Neuronal stem cell (in vitro differentiated cells): Measurements from ENCODE around the gene PALS1.

Experiments used
- DNase-seq: peaks from one replicate; pipeline ENCODE4 v3.0.0-alpha.2; 2013; ENCODE audit warnings: low spot score
- H2AFZ ChIP-seq: one replicate; pipeline ENCODE4 v1.6.1; 2013; ENCODE audit warnings: mild to moderate bottlenecking, low read length, inconsistent platforms
- H2AK5ac ChIP-seq: 2 replicates; pipeline ENCODE4 v1.6.1; 2013; ENCODE audit warnings: low read depth, mild to moderate bottlenecking, inconsistent platforms, low read length, moderate library complexity, mixed read lengths
- H2BK120ac ChIP-seq: 2 replicates; pipeline ENCODE4 v1.6.1; 2013; ENCODE audit warnings: low read depth, mild to moderate bottlenecking, inconsistent platforms, low read length, moderate library complexity, mixed read lengths
- H2BK12ac ChIP-seq: one replicate; pipeline ENCODE4 v1.6.1; 2013; ENCODE audit warnings: low read length, inconsistent platforms
- H2BK15ac ChIP-seq: 2 replicates; pipeline ENCODE4 v1.6.1; 2013; ENCODE audit warnings: mild to moderate bottlenecking, low read length, inconsistent platforms, mixed read lengths
- H2BK5ac ChIP-seq: one replicate; pipeline ENCODE4 v1.6.1; 2013; ENCODE audit warnings: inconsistent platforms, mild to moderate bottlenecking, low read length, moderate library complexity
- H3K14ac ChIP-seq: one replicate; pipeline ENCODE4 v1.6.1; 2013; ENCODE audit warnings: low read length, inconsistent platforms
- H3K18ac ChIP-seq: 2 replicates; pipeline ENCODE4 v1.6.1; 2013; ENCODE audit warnings: low read length, inconsistent platforms
- H3K23ac ChIP-seq: 2 replicates; pipeline ENCODE4 v1.6.1; 2013; ENCODE audit warnings: low read depth, mild to moderate bottlenecking, mixed read lengths, low read length, inconsistent platforms; ENCODE audit not compliant: poor library complexity
- H3K27ac ChIP-seq: replicated peaks from 3 replicates; pipeline ENCODE4 v1.5.1; 2013; ENCODE audit warnings: low read length, inconsistent platforms
- H3K27me3 ChIP-seq, 3 experiments: 2 replicates each; pipeline ENCODE4 v1.6.1; 2013; ENCODE audit warnings: low read length in 3 of 3, mild to moderate bottlenecking in 2 of 3, inconsistent platforms in 1 of 3, low read depth in 1 of 3, mixed read lengths in 1 of 3, moderate library complexity in 1 of 3; ENCODE audit not compliant: control insufficient read depth in 3 of 3, insufficient read depth in 3 of 3
- H3K36me3 ChIP-seq, 2 donors: replicated peaks in 1 of 2; 2 replicates each; pipeline ENCODE4 v1.6.1; 2013; ENCODE audit warnings: low read length in 2 of 2; ENCODE audit not compliant: control insufficient read depth in 2 of 2, insufficient read depth in 2 of 2
- H3K4ac ChIP-seq: 2 replicates; pipeline ENCODE4 v1.6.1; 2013; ENCODE audit warnings: inconsistent platforms, mild to moderate bottlenecking, low read length, moderate library complexity
- H3K4me1 ChIP-seq, 2 donors: 1 replicate in 1 of 2; 2 replicates in 1 of 2; pipeline ENCODE4 v1.6.1; 2013; ENCODE audit warnings: low read length in 2 of 2, low read depth in 1 of 2; ENCODE audit not compliant: control insufficient read depth in 2 of 2, insufficient read depth in 1 of 2
- H3K4me2 ChIP-seq: one replicate; pipeline ENCODE4 v1.6.1; 2013; ENCODE audit warnings: mild to moderate bottlenecking, low read length, inconsistent platforms; ENCODE audit not compliant: insufficient read depth, poor library complexity, severe bottlenecking
- H3K4me3 ChIP-seq, 2 donors: 2 replicates each; pipeline ENCODE4 v1.5.1; 2013; ENCODE audit warnings: low read length in 2 of 2, mild to moderate bottlenecking in 2 of 2, inconsistent platforms in 1 of 2, moderate library complexity in 1 of 2
- H3K79me1 ChIP-seq: one replicate; pipeline ENCODE4 v1.6.1; 2013; ENCODE audit warnings: low read depth, mild to moderate bottlenecking, inconsistent platforms, low read length, moderate library complexity
- H3K9ac ChIP-seq: one replicate; pipeline ENCODE4 v1.6.1; 2013; ENCODE audit warnings: mild to moderate bottlenecking, low read depth, low read length, inconsistent platforms; ENCODE audit not compliant: poor library complexity
- H3K9me3 ChIP-seq, 2 donors: replicated peaks in 1 of 2; 2 replicates each; pipeline versions ENCODE3 to v1.6.1; 2013; ENCODE audit warnings: low read length in 2 of 2, mild to moderate bottlenecking in 2 of 2, inconsistent platforms in 1 of 2, low read depth in 1 of 2, mixed read lengths in 1 of 2, moderate library complexity in 1 of 2; ENCODE audit not compliant: control insufficient read depth in 2 of 2, insufficient read depth in 1 of 2
- H4K8ac ChIP-seq: one replicate; pipeline ENCODE4 v1.6.1; 2013; ENCODE audit warnings: low read depth, mild to moderate bottlenecking, inconsistent platforms, low read length, moderate library complexity
- H4K91ac ChIP-seq: one replicate; pipeline ENCODE4 v1.6.1; 2013; ENCODE audit warnings: low read length, low read depth, mild to moderate bottlenecking, inconsistent platforms; ENCODE audit not compliant: poor library complexity
- WGBS, 2 donors: extraction: QIAGEN DNeasy Blood & Tissue Kit; methylation state at CpG; one replicate each; pipeline ENCODE4 v1.1.7; 2013; ENCODE audit warnings: missing lambda C conversion rate in 2 of 2, mixed read lengths in 1 of 2; ENCODE audit not compliant: insufficient read length in 2 of 2, insufficient replicate concordance in 1 of 2; ENCODE audit errors: extremely low coverage in 2 of 2; 5-methylcytosine and 5-hydroxymethylcytosine counted together

The PALS1 gene

GRCh38 chr14:67199016-67199415, 42.2 kb upstream of the PALS1 start:
- Histone ChIP-seq H3K14ac (no peak overlapping the region), H3K27ac (no peak overlapping the region), H3K23ac (no peak overlapping the region), H2BK12ac (no peak overlapping the region), H2BK15ac (no peak overlapping the region), H3K27me3 (no peaks in the 10 kb centered on the region), H2BK120ac (no peak overlapping the region), H2BK5ac (no peak overlapping the region), H3K36me3 (no peaks in the 10 kb centered on the region), H2AFZ (no peak overlapping the region), H4K8ac (no peak overlapping the region), H2AK5ac (no peak overlapping the region), H3K4me1 (no peaks in the 10 kb centered on the region), H3K4me2 (no peak overlapping the region), H3K18ac (no peak overlapping the region), H3K9ac (no peak overlapping the region), H3K9me3 (no peaks in the 10 kb centered on the region), H3K79me1 (no peaks in the 10 kb centered on the region), H3K4ac (no peak overlapping the region), H4K91ac (no peak overlapping the region), H3K4me3 (no peak overlapping the region)
- WGBS, 2 donors: no CpG with 5 or more reads among the region's 6 CpGs
- no peak for DNase-seq

GRCh38 chr14:67207810-67208209, 33.4 kb upstream of the PALS1 start:
- Histone ChIP-seq H3K27ac (no peak overlapping the region), H2AK5ac (no peak overlapping the region), H3K79me1 (no peaks in the 10 kb centered on the region), H2BK5ac (no peak overlapping the region), H2BK15ac (no peak overlapping the region), H2BK12ac (no peak overlapping the region), H3K4me2 (no peak overlapping the region), H3K18ac (no peak overlapping the region), H2AFZ (no peak overlapping the region), H3K4me1 (no peaks in the 10 kb centered on the region), H2BK120ac (no peak overlapping the region), H4K91ac (no peak overlapping the region), H3K23ac (no peak overlapping the region), H3K27me3 (no peaks in the 10 kb centered on the region), H3K9ac (no peak overlapping the region), H3K4me3 (no peak overlapping the region), H3K14ac (no peak overlapping the region), H3K9me3 (peaks cover 0 to 5% of the 10 kb centered on the region in 2 donors), H3K4ac (no peak overlapping the region), H4K8ac (no peak overlapping the region), H3K36me3 (no peaks in the 10 kb centered on the region)
- DNase-seq: no peak
- no CpG with 5 or more reads among the region's 8 CpGs for WGBS, 2 donors

GRCh38 chr14:67218126-67218525, 23.1 kb upstream of the PALS1 start:
- Histone ChIP-seq H3K27ac (no peak overlapping the region), H4K91ac (no peak overlapping the region), H3K79me1 (no peaks in the 10 kb centered on the region), H3K14ac (no peak overlapping the region), H3K9me3 (no peaks in the 10 kb centered on the region), H2BK5ac (no peak overlapping the region), H2AFZ (no peak overlapping the region), H3K18ac (no peak overlapping the region), H3K4me3 (no peak overlapping the region), H3K27me3 (no peaks in the 10 kb centered on the region), H2BK12ac (no peak overlapping the region), H3K4me2 (no peak overlapping the region), H2BK120ac (no peak overlapping the region), H2BK15ac (no peak overlapping the region), H3K36me3 (no peaks in the 10 kb centered on the region), H4K8ac (no peak overlapping the region), H3K9ac (no peak overlapping the region), H2AK5ac (peak overlapping the region; percentile 1), H3K4me1 (no peaks in the 10 kb centered on the region), H3K23ac (no peak overlapping the region), H3K4ac (no peak overlapping the region)
- WGBS, 2 donors: no CpG with 5 or more reads among the region's 2 CpGs
- no peak for DNase-seq

- H3K27me3 ChIP-seq: no peaks in the 10 kb centered on the region
- H3K14ac ChIP-seq: no peak overlapping the region
- H3K4me2 ChIP-seq: no peak overlapping the region
- no peak overlapping the region for H3K18ac ChIP-seq
- H3K23ac ChIP-seq: no peak overlapping the region
- no peaks in the 10 kb centered on the region for H3K9me3 ChIP-seq
- no peak overlapping the region for H4K91ac ChIP-seq
- H2AK5ac ChIP-seq: no peak overlapping the region
- H3K36me3 ChIP-seq: no peaks in the 10 kb centered on the region
- DNase-seq: no peak
- H4K8ac ChIP-seq: no peak overlapping the region
- no peak overlapping the region for H2BK12ac ChIP-seq
- H3K9ac ChIP-seq: no peak overlapping the region
- no peak overlapping the region for H2BK5ac ChIP-seq
- no peak overlapping the region for H3K4ac ChIP-seq
- no CpG with 5 or more reads among the region's 6 CpGs for WGBS, 2 donors
- H3K4me3 ChIP-seq: no peak overlapping the region
- H2AFZ ChIP-seq: peak overlapping the region; percentile 29
- H2BK15ac ChIP-seq: no peak overlapping the region
- H2BK120ac ChIP-seq: no peak overlapping the region
- peaks cover 0 to 6% of the 10 kb centered on the region in 2 donors for H3K4me1 ChIP-seq
- H3K27ac ChIP-seq: no peak overlapping the region
- H3K79me1 ChIP-seq: no peaks in the 10 kb centered on the region
Observed at GRCh38 chr14:67221248-67221981, 19.8 kb upstream of the PALS1 start.
